IPS-NIHi7 (cell line): ENCODE data around the gene SLC25A26.
"Not testable (repeated sequence)": the region's sequence is repeated elsewhere in the genome, so short reads cannot be mapped to it uniquely, and the experiment has no call there.

Experiments
- DNase-seq: peaks from one replicate; pipeline ENCODE4 v3.0.0; 2012; ENCODE audit warnings: mixed read lengths; ENCODE audit errors: extremely low spot score

The SLC25A26 gene

GRCh38 chr3:66269411-66269810 lies 48.6 kb downstream of the SLC25A26 start:
- DNase-seq = no peak

- DNase-seq = no peak
These were observed 49.5 kb downstream of the SLC25A26 start for GRCh38 chr3:66270288-66270687.

GRCh38 chr3:66270701-66271100 lies 49.9 kb downstream of the SLC25A26 start:
- DNase-seq = no peak

- DNase-seq = no peak
These were observed 50.4 kb downstream of the SLC25A26 start for GRCh38 chr3:66271231-66271630.

GRCh38 chr3:66272016-66272415 lies 51.2 kb downstream of the SLC25A26 start:
- no peak for DNase-seq

- DNase-seq = not testable (repeated sequence)
These were observed 54.0 kb downstream of the SLC25A26 start for GRCh38 chr3:66274837-66275236.

- peak; percentile 42 for DNase-seq
These were observed 56.0 kb downstream of the SLC25A26 start for GRCh38 chr3:66276705-66277274.

GRCh38 chr3:66279168-66279567 lies 58.4 kb downstream of the SLC25A26 start:
- DNase-seq = no peak

- no peak for DNase-seq
These were observed 59.5 kb downstream of the SLC25A26 start for GRCh38 chr3:66280304-66280703.

- not testable (repeated sequence) for DNase-seq
These were observed 71.1 kb downstream of the SLC25A26 start for GRCh38 chr3:66291922-66292321.

GRCh38 chr3:66297260-66297873 lies 76.6 kb downstream of the SLC25A26 start:
- DNase-seq = no peak

GRCh38 chr3:66297900-66298299 lies 77.1 kb downstream of the SLC25A26 start:
- no peak for DNase-seq

- DNase-seq = no peak
These were observed 77.8 kb downstream of the SLC25A26 start for GRCh38 chr3:66298591-66298990.

GRCh38 chr3:66299085-66299484 lies 78.3 kb downstream of the SLC25A26 start:
- DNase-seq = not testable (repeated sequence)

GRCh38 chr3:66299891-66300290 lies 79.1 kb downstream of the SLC25A26 start:
- no peak for DNase-seq

- DNase-seq = no peak
These were observed 81.5 kb downstream of the SLC25A26 start for GRCh38 chr3:66302288-66302687.

- no peak for DNase-seq
These were observed 82.7 kb downstream of the SLC25A26 start for GRCh38 chr3:66303491-66303901.

- no peak for DNase-seq
These were observed 83.5 kb downstream of the SLC25A26 start for GRCh38 chr3:66304293-66304692.

GRCh38 chr3:66306086-66306485 lies 85.3 kb downstream of the SLC25A26 start:
- DNase-seq = not testable (repeated sequence)

GRCh38 chr3:66306991-66307390 lies 86.2 kb downstream of the SLC25A26 start:
- not testable (repeated sequence) for DNase-seq

GRCh38 chr3:66312039-66312438 lies 91.2 kb downstream of the SLC25A26 start:
- DNase-seq = no peak

GRCh38 chr3:66314455-66314854 lies 93.7 kb downstream of the SLC25A26 start:
- no peak for DNase-seq

GRCh38 chr3:66317750-66318376 lies 97.1 kb downstream of the SLC25A26 start:
- DNase-seq = no peak
